Liver (tissue), 9 donors: ENCODE data around the gene MAGI1. TPM values are rescaled to one million over a fixed set of nuclear protein-coding genes. Genes with fewer than 3 reads are reported as not detected.

Experiments used
- DNase-seq: peaks from one replicate; pipeline ENCODE4 v3.0.0-alpha.2; 2017; ENCODE audit warnings: low spot score
- H3K27ac ChIP-seq, 2 donors: one replicate each; pipeline ENCODE4 v1.7.0; 2013; ENCODE audit warnings: inconsistent platforms in 2 of 2, low read length in 2 of 2, control low read depth in 1 of 2, low read depth in 1 of 2, mild to moderate bottlenecking in 1 of 2
- H3K27me3 ChIP-seq, 4 donors: one replicate each; pipeline versions ENCODE4 v1.6.1 to v1.7.0; 2013; ENCODE audit warnings: low read length in 3 of 4, inconsistent platforms in 1 of 4, mild to moderate bottlenecking in 1 of 4, moderate library complexity in 1 of 4; ENCODE audit not compliant: control insufficient read depth in 4 of 4, insufficient read depth in 4 of 4
- H3K36me3 ChIP-seq, 4 donors: one replicate each; pipeline versions ENCODE4 v1.6.1 to v1.7.0; 2013; ENCODE audit warnings: low read length in 3 of 4, mild to moderate bottlenecking in 3 of 4, low read depth in 1 of 4, moderate library complexity in 1 of 4; ENCODE audit not compliant: control insufficient read depth in 4 of 4, insufficient read depth in 3 of 4
- H3K4me1 ChIP-seq, 4 donors: one replicate each; pipeline versions ENCODE4 v1.6.1 to v1.7.0; 2013; ENCODE audit warnings: low read length in 3 of 4, mild to moderate bottlenecking in 3 of 4, moderate library complexity in 1 of 4; ENCODE audit not compliant: control insufficient read depth in 4 of 4, insufficient read depth in 4 of 4
- H3K4me3 ChIP-seq, 3 donors: one replicate each; pipeline versions ENCODE4 v1.6.1 to v1.7.0; 2013; ENCODE audit warnings: low read length in 3 of 3, control low read depth in 1 of 3, low read depth in 1 of 3, mild to moderate bottlenecking in 1 of 3
- H3K9ac ChIP-seq, 2 donors: one replicate each; pipeline ENCODE4 v1.7.0; 2013; ENCODE audit warnings: low read length in 2 of 2, mild to moderate bottlenecking in 2 of 2, moderate library complexity in 2 of 2, control low read depth in 1 of 2, low read depth in 1 of 2
- H3K9me3 ChIP-seq, 4 donors: one replicate each; pipeline versions ENCODE4 v1.6.1 to v1.7.0; 2013; ENCODE audit warnings: low read length in 3 of 4; ENCODE audit not compliant: control insufficient read depth in 4 of 4
- CTCF ChIP-seq: fragments of 150-350 bp; IDR thresholded peaks from 2 replicates; pipeline ENCODE4 v1.5.1; 2017; ENCODE audit warnings: improper control_type of control experiment, low read depth, low read length; ENCODE audit not compliant: missing input control
- EGR1 ChIP-seq, 2 donors: IDR thresholded peaks; 2 replicates each; pipeline ENCODE4 v1.6.1; 2016 to 2018; ENCODE audit warnings: antibody characterized with exemption in 2 of 2, low read depth in 2 of 2
- FOXA2 ChIP-seq: IDR thresholded peaks from 2 replicates; pipeline ENCODE4 v1.6.1; 2016; ENCODE audit warnings: antibody characterized with exemption
- GABPA ChIP-seq, 2 donors: IDR thresholded peaks in 1 of 2; conservative IDR thresholded peaks in 1 of 2; 2 replicates each; pipeline ENCODE4 v1.6.1; 2016; ENCODE audit warnings: antibody characterized with exemption in 2 of 2, mild to moderate bottlenecking in 1 of 2, moderate library complexity in 1 of 2
- HNF4A ChIP-seq, 2 donors: conservative IDR thresholded peaks; 2 replicates each; pipeline ENCODE4 v1.6.1; 2016; ENCODE audit warnings: antibody characterized with exemption in 2 of 2, mild to moderate bottlenecking in 2 of 2
- HNF4G ChIP-seq: IDR thresholded peaks from 2 replicates; pipeline ENCODE4 v1.6.1; 2016; ENCODE audit warnings: antibody characterized with exemption
- JUND ChIP-seq, 2 donors: IDR thresholded peaks; 2 replicates each; pipeline ENCODE4 v1.6.1; 2016; ENCODE audit warnings: antibody characterized with exemption in 2 of 2
- NR2F2 ChIP-seq: IDR thresholded peaks from 2 replicates; pipeline ENCODE4 v1.6.1; 2016; ENCODE audit warnings: antibody characterized with exemption
- RAD21 ChIP-seq, 2 donors: IDR thresholded peaks; 2 replicates each; pipeline ENCODE4 v1.6.1; 2016; ENCODE audit warnings: antibody characterized with exemption in 2 of 2, mild to moderate bottlenecking in 2 of 2
- SP1 ChIP-seq: IDR thresholded peaks from 2 replicates; pipeline ENCODE4 v1.6.1; 2018; ENCODE audit warnings: antibody characterized with exemption, mild to moderate bottlenecking
- TAF1 ChIP-seq: conservative IDR thresholded peaks from 2 replicates; pipeline ENCODE4 v1.6.1; 2016; ENCODE audit warnings: antibody characterized with exemption, mild to moderate bottlenecking
- YY1 ChIP-seq: IDR thresholded peaks from 2 replicates; pipeline ENCODE4 v1.6.1; 2016; ENCODE audit warnings: antibody characterized with exemption, mild to moderate bottlenecking
- ZBTB33 ChIP-seq: IDR thresholded peaks from 2 replicates; pipeline ENCODE4 v1.6.1; 2016; ENCODE audit warnings: antibody characterized with exemption
- whole genome bisulfite sequencing: extraction: QIAGEN DNeasy Blood & Tissue Kit; methylation state at CpG from one replicate; pipeline ENCODE4 v1.1.7; 2013; 5-methylcytosine and 5-hydroxymethylcytosine counted together
- polyA plus RNA-seq, 2 donors: library from polyadenylated mRNA; stranded (reverse) in 1 of 2; unstranded in 1 of 2; fragments of 200-250 nt in 1 of 2; fragments of >200 nt in 1 of 2; fragmentation: Nextera tagmentation in 1 of 2; extraction: Ambion mirVana in 1 of 2; gene quantifications; one replicate each; pipeline versions ENCODE4 v1.2.1 to v1.2.3, GENCODE V29; 2013 to 2015
- total RNA-seq, 2 donors: library from RNA; depleted of rRNA; stranded (reverse); fragments of >200 nt; gene quantifications; one replicate each; pipeline ENCODE4 v1.2.3, GENCODE V29; 2014
- TF ChIP-seq, protein P1 (sequence below): IDR thresholded peaks from 2 replicates; pipeline ENCODE4 v1.6.1; 2016; ENCODE audit warnings: antibody characterized with exemption, mild to moderate bottlenecking
- TF ChIP-seq, protein P2 (sequence below): IDR thresholded peaks from 2 replicates; pipeline ENCODE4 v1.6.1; 2016; ENCODE audit warnings: antibody characterized with exemption
- TF ChIP-seq, protein P3 (sequence below): IDR thresholded peaks from 2 replicates; pipeline ENCODE4 v1.6.1; 2016; ENCODE audit warnings: antibody characterized with exemption
- donor health status: healthy.
- donor health status: healthy.
- donor health status: healthy.
- donor health status: healthy.
- donor health status: healthy.

Gene MAGI1
- total and polyA plus RNA-seq, 4 donors, result 9.6 to 68.8 (median 14.0) TPM

- Histone ChIP-seq H3K9me3 (no peaks in the 10 kb centered on the region), H3K27ac (no peak overlapping the region), H3K36me3 (no peaks in the 10 kb centered on the region), H3K4me1 (peaks cover 0 to 10% (median 7%) of the 10 kb centered on the region in 4 donors), H3K9ac (no peak overlapping the region), H3K27me3 (no peaks in the 10 kb centered on the region), H3K4me3 (no peak overlapping the region)
- no peak for DNase-seq
- TF ChIP-seq JUND (IDR thresholded peaks at IDR 0.05), result no peak
- TF ChIP-seq ZBTB33, result no peak
- no peak for TF ChIP-seq SP1
- TF ChIP-seq NR2F2, result no peak
- no peak for TF ChIP-seq YY1
- TF ChIP-seq, protein P1, sequence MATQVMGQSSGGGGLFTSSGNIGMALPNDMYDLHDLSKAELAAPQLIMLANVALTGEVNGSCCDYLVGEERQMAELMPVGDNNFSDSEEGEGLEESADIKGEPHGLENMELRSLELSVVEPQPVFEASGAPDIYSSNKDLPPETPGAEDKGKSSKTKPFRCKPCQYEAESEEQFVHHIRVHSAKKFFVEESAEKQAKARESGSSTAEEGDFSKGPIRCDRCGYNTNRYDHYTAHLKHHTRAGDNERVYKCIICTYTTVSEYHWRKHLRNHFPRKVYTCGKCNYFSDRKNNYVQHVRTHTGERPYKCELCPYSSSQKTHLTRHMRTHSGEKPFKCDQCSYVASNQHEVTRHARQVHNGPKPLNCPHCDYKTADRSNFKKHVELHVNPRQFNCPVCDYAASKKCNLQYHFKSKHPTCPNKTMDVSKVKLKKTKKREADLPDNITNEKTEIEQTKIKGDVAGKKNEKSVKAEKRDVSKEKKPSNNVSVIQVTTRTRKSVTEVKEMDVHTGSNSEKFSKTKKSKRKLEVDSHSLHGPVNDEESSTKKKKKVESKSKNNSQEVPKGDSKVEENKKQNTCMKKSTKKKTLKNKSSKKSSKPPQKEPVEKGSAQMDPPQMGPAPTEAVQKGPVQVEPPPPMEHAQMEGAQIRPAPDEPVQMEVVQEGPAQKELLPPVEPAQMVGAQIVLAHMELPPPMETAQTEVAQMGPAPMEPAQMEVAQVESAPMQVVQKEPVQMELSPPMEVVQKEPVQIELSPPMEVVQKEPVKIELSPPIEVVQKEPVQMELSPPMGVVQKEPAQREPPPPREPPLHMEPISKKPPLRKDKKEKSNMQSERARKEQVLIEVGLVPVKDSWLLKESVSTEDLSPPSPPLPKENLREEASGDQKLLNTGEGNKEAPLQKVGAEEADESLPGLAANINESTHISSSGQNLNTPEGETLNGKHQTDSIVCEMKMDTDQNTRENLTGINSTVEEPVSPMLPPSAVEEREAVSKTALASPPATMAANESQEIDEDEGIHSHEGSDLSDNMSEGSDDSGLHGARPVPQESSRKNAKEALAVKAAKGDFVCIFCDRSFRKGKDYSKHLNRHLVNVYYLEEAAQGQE, result no peak
- TF ChIP-seq FOXA2, result no peak
- no peak for TF ChIP-seq CTCF
- TF ChIP-seq GABPA (IDR thresholded peaks at IDR 0.05 in 1 of 2, conservative IDR thresholded peaks at IDR 0.05 in 1 of 2), result no peak
- no peak for TF ChIP-seq TAF1
- WGBS, result 88% methylated on average over 2 of the region's 2 CpGs
Measured at GRCh38 chr3:65562447-65562846, 476.3 kb downstream of the MAGI1 start.

DNA sequence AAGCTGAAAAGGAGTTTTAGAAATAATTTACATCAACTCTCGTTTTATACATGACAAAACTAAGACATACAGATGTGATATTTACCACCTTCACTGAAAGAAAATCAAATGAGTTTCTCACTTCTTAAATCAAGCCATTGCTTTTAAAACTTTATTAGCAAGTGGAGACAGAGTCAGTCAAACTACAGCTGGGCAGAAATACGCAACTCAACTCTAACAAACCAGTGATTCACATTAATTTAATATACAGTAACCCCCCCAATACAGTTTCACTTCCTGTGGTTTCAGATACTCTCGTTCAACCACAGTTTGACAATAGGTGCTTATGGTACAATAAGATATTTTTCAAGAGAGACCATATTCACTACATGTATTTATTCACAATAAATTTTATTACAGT, 477.1 kb downstream of the MAGI1 start:
- Histone ChIP-seq H3K9ac (no peak overlapping the region), H3K4me1 (peaks cover 0 to 10% (median 7%) of the 10 kb centered on the region in 4 donors), H3K36me3 (no peaks in the 10 kb centered on the region), H3K9me3 (no peaks in the 10 kb centered on the region), H3K27ac (no peak overlapping the region), H3K4me3 (no peak overlapping the region), H3K27me3 (no peaks in the 10 kb centered on the region)
- DNase-seq, result no peak
- 84% methylated on average over 3 of the region's 3 CpGs for WGBS
- no peak for TF ChIP-seq SP1
- no peak for TF ChIP-seq FOXA2
- no peak for TF ChIP-seq RAD21 (IDR thresholded peaks at IDR 0.05)
- TF ChIP-seq, protein P1, result no peak
- TF ChIP-seq, protein P2, sequence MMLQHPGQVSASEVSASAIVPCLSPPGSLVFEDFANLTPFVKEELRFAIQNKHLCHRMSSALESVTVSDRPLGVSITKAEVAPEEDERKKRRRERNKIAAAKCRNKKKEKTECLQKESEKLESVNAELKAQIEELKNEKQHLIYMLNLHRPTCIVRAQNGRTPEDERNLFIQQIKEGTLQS, result no peak
- no peak for TF ChIP-seq HNF4G
- TF ChIP-seq JUND (IDR thresholded peaks at IDR 0.05), result no peak
- TF ChIP-seq GABPA (IDR thresholded peaks at IDR 0.05 in 1 of 2, conservative IDR thresholded peaks at IDR 0.05 in 1 of 2), result no peak
- TF ChIP-seq, protein P3, sequence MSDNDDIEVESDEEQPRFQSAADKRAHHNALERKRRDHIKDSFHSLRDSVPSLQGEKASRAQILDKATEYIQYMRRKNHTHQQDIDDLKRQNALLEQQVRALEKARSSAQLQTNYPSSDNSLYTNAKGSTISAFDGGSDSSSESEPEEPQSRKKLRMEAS, result no peak
- no peak for TF ChIP-seq EGR1 (IDR thresholded peaks at IDR 0.05; ENCODE audit: low read depth in 2 of 2)
- no peak for TF ChIP-seq ZBTB33
- no peak for TF ChIP-seq HNF4A (conservative IDR thresholded peaks at IDR 0.05)
